Measurements from ENCODE around the gene REPS2. TPM values are rescaled to one million over a fixed set of nuclear protein-coding genes. Genes with fewer than 3 reads are reported as not detected.

The REPS2 gene
- total RNA-seq (2021) (0.04 and 0.31 TPM in 2 replicates), Bru-seq, nascent RNA (percentile 7 among the genes with signal in this experiment), BruChase-seq, experiment 1, labeled RNA remaining after a 2-hour chase (percentile 6 among the genes with signal in this experiment), BruChase-seq, experiment 2, labeled RNA remaining after a 6-hour chase (percentile 4 among the genes with signal in this experiment)
- long read RNA-seq: 0 reads

DNA sequence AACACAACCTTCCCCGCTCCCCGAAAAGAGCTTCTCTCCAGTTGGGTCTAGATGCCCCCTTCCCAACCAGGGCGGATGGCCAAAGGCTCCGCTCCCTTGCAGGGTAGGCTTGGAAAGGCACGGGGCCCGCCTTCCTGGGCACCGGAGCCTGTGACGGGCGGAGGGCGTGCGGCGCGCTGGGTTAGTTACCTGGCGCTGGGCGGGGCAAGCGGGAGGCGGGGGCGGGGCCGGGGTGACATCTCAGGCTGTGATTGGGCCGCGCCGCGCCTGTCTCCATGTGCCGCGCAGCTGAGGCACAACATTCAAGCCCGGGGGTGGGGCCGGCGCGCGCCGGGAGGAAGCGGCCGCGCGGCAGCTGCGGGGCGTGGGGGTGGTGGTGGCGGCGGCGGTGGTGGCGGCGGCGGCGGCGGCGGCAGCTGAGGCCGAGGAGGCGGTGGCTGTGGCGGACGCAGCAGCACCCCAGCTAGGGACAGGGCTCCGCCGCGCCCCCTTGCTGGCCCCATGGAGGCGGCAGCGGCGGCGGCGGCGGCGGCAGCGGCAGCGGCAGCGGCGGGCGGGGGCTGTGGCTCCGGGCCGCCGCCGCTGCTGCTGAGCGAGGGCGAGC is at the start of gene REPS2:
Gene REPS2 (plus strand): TSS at position 298 of the 604 bp plus-strand sequence. CDS start 204 bp downstream, at position 502.
- H3K4me3 ChIP-seq (ENCODE audit: low read depth, low read length, poor library complexity, severe bottlenecking): peak within 1 kb of the TSS; percentile 43
- ChIA-PET POLR2A (ENCODE audit: low non-redundant PET) (no interaction called here), CTCF (interaction anchor here (0.6 to 0.8 kb wide), 2 partner anchors 63 to 288 kb away, joined by 4 to 7 read pairs; no protein-coding TSS in a partner anchor)
- H3K4me1 ChIP-seq (ENCODE audit: insufficient read depth, low read length, poor library complexity, severe bottlenecking): no peaks in the 10 kb centered on the region
- H3K9me3 ChIP-seq (ENCODE audit: low read depth, low read length, poor library complexity, severe bottlenecking): no peaks in the 10 kb centered on the region
- intact Hi-C loops (cut with micrococcal nuclease; ENCODE audit: unreplicated experiment): no loop called here
- BruUV-seq (replicated peaks): no TSS peak
- H3K27ac ChIP-seq (ENCODE audit: low read depth, low read length, poor library complexity, severe bottlenecking): no peak within 1 kb of the TSS
- peak; percentile 81 for DNase-seq (ENCODE audit: low spot score)
- H3K27me3 ChIP-seq (replicated peaks; ENCODE audit: insufficient read depth, low read depth, low read length, poor library complexity): peaks cover 29% of the 10 kb centered on the region
- no peaks in the 10 kb centered on the region for H3K36me3 ChIP-seq (ENCODE audit: insufficient read depth, low read length, poor library complexity, severe bottlenecking)
- TF ChIP-seq EZH2 (IDR thresholded peaks at IDR 0.05; ENCODE audit: borderline replicate concordance, low read depth, low read length, poor library complexity, severe bottlenecking): no peak
- TF ChIP-seq, protein P1, sequence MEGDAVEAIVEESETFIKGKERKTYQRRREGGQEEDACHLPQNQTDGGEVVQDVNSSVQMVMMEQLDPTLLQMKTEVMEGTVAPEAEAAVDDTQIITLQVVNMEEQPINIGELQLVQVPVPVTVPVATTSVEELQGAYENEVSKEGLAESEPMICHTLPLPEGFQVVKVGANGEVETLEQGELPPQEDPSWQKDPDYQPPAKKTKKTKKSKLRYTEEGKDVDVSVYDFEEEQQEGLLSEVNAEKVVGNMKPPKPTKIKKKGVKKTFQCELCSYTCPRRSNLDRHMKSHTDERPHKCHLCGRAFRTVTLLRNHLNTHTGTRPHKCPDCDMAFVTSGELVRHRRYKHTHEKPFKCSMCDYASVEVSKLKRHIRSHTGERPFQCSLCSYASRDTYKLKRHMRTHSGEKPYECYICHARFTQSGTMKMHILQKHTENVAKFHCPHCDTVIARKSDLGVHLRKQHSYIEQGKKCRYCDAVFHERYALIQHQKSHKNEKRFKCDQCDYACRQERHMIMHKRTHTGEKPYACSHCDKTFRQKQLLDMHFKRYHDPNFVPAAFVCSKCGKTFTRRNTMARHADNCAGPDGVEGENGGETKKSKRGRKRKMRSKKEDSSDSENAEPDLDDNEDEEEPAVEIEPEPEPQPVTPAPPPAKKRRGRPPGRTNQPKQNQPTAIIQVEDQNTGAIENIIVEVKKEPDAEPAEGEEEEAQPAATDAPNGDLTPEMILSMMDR (conservative IDR thresholded peaks at IDR 0.05; ENCODE audit: low read depth, low read length): no peak

DNA sequence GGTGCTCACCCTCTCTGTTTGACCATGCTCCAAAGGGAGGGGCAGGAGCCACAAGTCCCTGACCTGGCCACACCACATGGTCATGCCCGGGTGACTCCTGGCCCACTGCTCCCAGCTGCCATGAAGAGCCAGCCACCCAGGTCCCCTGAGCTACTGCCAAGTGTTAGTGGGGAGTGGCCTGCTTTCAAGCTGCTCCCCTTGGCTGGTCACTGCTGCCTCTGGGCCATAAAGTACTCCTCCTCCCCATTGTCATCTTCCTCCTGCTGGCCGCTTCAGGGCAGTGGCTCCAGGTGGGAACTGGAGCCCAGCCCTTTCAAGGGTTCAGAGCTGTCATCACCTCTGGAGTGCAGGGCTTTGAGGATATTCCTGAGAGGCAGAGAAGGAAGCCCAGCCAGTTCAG is 49.0 kb upstream of the REPS2 start:
- Histone ChIP-seq H3K4me3 (ENCODE audit: low read depth, low read length, poor library complexity, severe bottlenecking) (no peak overlapping the region), H3K9me3 (ENCODE audit: low read depth, low read length, poor library complexity, severe bottlenecking) (no peaks in the 10 kb centered on the region), H3K4me1 (ENCODE audit: insufficient read depth, low read length, poor library complexity, severe bottlenecking) (no peaks in the 10 kb centered on the region), H3K36me3 (ENCODE audit: insufficient read depth, low read length, poor library complexity, severe bottlenecking) (no peaks in the 10 kb centered on the region), H3K27me3 (replicated peaks; ENCODE audit: insufficient read depth, low read depth, low read length, poor library complexity) (peaks cover 28% of the 10 kb centered on the region), H3K27ac (ENCODE audit: low read depth, low read length, poor library complexity, severe bottlenecking) (no peak overlapping the region)
- CTCF ChIA-PET: no interaction called here
- no TSS peak for BruUV-seq (replicated peaks)
- DNase-seq (ENCODE audit: low spot score): no peak
- TF ChIP-seq, protein P1 (conservative IDR thresholded peaks at IDR 0.05; ENCODE audit: low read depth, low read length): no peak
- no peak for TF ChIP-seq EZH2 (IDR thresholded peaks at IDR 0.05; ENCODE audit: borderline replicate concordance, low read depth, low read length, poor library complexity, severe bottlenecking)
- intact Hi-C loops (cut with micrococcal nuclease; ENCODE audit: unreplicated experiment): no loop called here
- POLR2A ChIA-PET (ENCODE audit: low non-redundant PET): no interaction called here

DNA sequence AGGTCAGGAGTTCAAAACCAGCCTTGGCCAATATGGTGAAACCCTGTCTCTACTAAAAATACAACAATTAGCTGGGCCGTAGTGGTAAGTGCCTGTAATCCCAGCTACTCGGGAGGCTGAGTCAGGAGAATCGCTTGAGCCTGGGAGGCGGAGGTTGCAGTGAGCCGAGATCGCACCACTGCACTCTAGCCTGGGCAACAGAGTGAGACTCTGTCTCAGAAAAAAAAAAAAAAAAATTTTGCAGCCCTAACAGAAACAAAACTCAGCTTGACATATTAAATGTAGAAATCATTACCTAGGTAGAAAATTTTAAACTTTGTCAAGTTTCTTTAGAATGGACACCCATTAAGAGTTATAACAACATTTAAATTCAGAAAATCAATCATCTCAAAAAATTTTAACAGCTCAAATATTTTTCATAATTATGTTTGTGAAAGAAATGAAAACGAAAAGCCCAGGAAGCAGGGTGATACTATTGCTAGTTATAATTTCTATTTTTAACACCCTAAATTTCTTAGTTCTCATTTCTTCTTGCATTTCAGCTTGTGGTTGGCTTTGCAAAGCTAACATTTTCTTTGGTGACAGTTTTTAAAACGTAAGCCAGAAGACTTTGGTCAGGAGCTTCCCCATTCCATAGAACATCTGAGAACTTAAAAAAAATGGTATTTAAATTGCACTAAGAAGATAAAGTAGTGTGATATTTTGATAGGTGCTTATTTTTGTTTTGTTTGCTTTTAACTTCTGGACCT is 43.0 kb upstream of the REPS2 start:
- Histone ChIP-seq H3K36me3 (ENCODE audit: insufficient read depth, low read length, poor library complexity, severe bottlenecking) (no peaks in the 10 kb centered on the region), H3K27me3 (replicated peaks; ENCODE audit: insufficient read depth, low read depth, low read length, poor library complexity) (peaks cover 21% of the 10 kb centered on the region), H3K27ac (ENCODE audit: low read depth, low read length, poor library complexity, severe bottlenecking) (no peak overlapping the region), H3K4me1 (ENCODE audit: insufficient read depth, low read length, poor library complexity, severe bottlenecking) (no peaks in the 10 kb centered on the region), H3K4me3 (ENCODE audit: low read depth, low read length, poor library complexity, severe bottlenecking) (no peak overlapping the region), H3K9me3 (ENCODE audit: low read depth, low read length, poor library complexity, severe bottlenecking) (no peaks in the 10 kb centered on the region)
- ChIA-PET POLR2A (ENCODE audit: low non-redundant PET) (no interaction called here), CTCF (no interaction called here)
- no peak for DNase-seq (ENCODE audit: low spot score)
- no peak for TF ChIP-seq EZH2 (IDR thresholded peaks at IDR 0.05; ENCODE audit: borderline replicate concordance, low read depth, low read length, poor library complexity, severe bottlenecking)
- TF ChIP-seq, protein P1 (conservative IDR thresholded peaks at IDR 0.05; ENCODE audit: low read depth, low read length): no peak
- no TSS peak for BruUV-seq (replicated peaks)
- intact Hi-C loops (cut with micrococcal nuclease; ENCODE audit: unreplicated experiment): no loop called here

Measured in A673 (cell line).